Pancreas (tissue), 10 donors: ENCODE results near the gene KDM6A. TPM values are rescaled to one million over a fixed set of nuclear protein-coding genes. Genes with fewer than 3 reads are reported as not detected.
A peak's percentile ranks its signal among the peaks of the same experiment; 100 is the strongest.

Experiments used
- ATAC-seq, 4 donors: fragments of 200-7000 bp; cut with Tn5 transposase; one replicate each; pipeline versions ENCODE4 v1.8.0 to v1.9.1; 2020; ENCODE audit warnings: mild to moderate bottlenecking in 4 of 4, moderate library complexity in 4 of 4
- DNase-seq, 6 donors: peaks; one replicate each; pipeline ENCODE4 v3.0.0-alpha.2; 2020
- FAIRE-seq: peaks from 2 replicates; lab custom pipeline; 2012; peaks lifted over from hg19 to GRCh38; lab: Jason Lieb, UNC
- H3K27ac ChIP-seq, 4 donors: fragments of 200-600 bp; sonication (generic); 1 replicate in 3 of 4; 2 replicates in 1 of 4; pipeline versions ENCODE4 v1.5.0 to v1.8.0; 2020
- H3K27me3 ChIP-seq, 4 donors: fragments of 200-600 bp; one replicate each; pipeline ENCODE4 v1.8.0; 2021
- H3K36me3 ChIP-seq, 3 donors: fragments of 200-600 bp; sonication (generic) in 1 of 3; one replicate each; pipeline versions ENCODE4 v1.5.0 to v1.8.0; 2020 to 2021
- H3K4me1 ChIP-seq, 3 donors: fragments of 200-600 bp; one replicate each; pipeline ENCODE4 v1.8.0; 2021
- H3K4me3 ChIP-seq, 4 donors: fragments of 200-600 bp; sonication (generic) in 2 of 4; one replicate each; pipeline versions ENCODE4 v1.5.0 to v1.8.0; 2020 to 2021
- H3K9me3 ChIP-seq, 4 donors: fragments of 200-600 bp; one replicate each; pipeline ENCODE4 v1.8.0; 2021
- CTCF ChIP-seq, 4 donors: fragments of 200-600 bp; sonication (generic) in 3 of 4; IDR thresholded peaks; one replicate each; pipeline versions ENCODE4 v1.5.0 to v1.8.0; 2021; ENCODE audit warnings: antibody characterized with exemption in 4 of 4
- WGBS, 2 donors: extraction: QIAGEN DNeasy Blood & Tissue Kit; methylation state at CpG; one replicate each; pipeline ENCODE4 v1.1.7; 2013; 5-methylcytosine and 5-hydroxymethylcytosine counted together
- intact Hi-C, 3 donors: fragments of 100-400 bp; cut with DNase I; formaldehyde crosslinking; loops; one replicate each; pipeline versions ENCODE4 v1.11.1 to v1.14.2; 2022
- polyA plus RNA-seq, 2 donors: library from polyadenylated mRNA; stranded (reverse); fragments of 200-250 nt; gene quantifications; one replicate each; pipeline ENCODE4 v1.2.3, GENCODE V29; 2013
- total RNA-seq, 6 donors: library from RNA; stranded (reverse); fragmentation: NEBNext Ultra II Directional in 4 of 6; extraction: Animal tissue kit (Norgen Biotek cat#: 25700) in 4 of 6; gene quantifications; one replicate each; pipeline versions ENCODE4 v1.2.1 to v1.2.4, GENCODE V29; 2021 to 2023
- donor health status: healthy with polysubstance abuse.
- donor health status: DM: no; HTN: no; CAD: no; lungs with moderate emphysema.
- donor health status: DM: no; HTN: no; CAD: no.
- donor health status: control.
- donor health status: control.
- donor health status: Bipolar disorder and iron deficiency.
- donor health status: DM: yes; HTN: yes; CAD: no.
- donor health status: DM: no; HTN: no; CAD: no.
- donor health status: DM: no; HTN: no; CAD: no.
- donor health status: DM: yes; HTN: yes; CAD: no.

Gene KDM6A
- total and polyA plus RNA-seq, 8 donors = 5.5 to 27.5 (median 16.3) TPM

DNA sequence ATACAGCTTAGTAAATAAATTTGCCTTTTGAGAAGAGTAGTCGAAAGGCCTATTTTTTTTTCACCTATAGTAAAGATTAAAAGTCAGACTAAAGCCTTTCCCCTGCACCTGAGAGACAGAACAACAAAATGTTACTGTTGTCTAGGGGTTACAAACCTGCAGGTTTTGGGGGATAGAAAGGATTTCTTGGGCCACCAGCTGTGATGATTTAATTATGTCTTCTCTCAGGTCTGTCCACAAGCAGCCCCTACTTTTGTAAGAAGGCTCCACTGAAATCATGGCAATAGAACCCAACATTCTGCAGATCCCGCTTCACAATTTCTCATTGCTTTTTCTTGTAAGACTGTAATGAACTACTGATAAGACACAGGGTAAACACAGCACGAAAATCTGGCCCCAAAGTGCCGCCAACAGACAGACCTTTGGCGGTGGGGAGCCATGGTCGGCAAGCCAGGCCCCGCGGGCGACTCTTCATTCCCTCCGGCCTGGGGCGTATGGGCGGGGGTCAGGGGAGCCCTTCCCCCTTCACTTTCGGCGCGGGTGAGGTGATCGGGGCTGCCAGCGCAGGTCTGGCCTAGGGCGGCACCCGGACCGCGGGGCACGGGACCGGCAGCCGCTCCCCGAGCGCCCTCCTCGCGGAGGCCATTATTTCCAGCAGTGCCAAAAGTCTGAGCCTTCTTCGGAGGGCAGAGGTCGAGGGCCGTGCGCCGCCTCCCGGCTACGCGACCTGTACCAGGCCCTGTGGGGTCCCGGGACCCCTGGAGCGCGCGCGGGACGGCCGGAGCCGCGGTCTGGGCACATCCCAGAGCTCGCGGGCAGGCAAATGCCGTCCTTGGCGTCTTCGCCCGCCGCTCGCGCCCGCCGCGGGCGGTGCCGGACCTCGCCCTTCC lies 812 bp upstream of the KDM6A start:
- intact Hi-C loops = no loop called here

DNA sequence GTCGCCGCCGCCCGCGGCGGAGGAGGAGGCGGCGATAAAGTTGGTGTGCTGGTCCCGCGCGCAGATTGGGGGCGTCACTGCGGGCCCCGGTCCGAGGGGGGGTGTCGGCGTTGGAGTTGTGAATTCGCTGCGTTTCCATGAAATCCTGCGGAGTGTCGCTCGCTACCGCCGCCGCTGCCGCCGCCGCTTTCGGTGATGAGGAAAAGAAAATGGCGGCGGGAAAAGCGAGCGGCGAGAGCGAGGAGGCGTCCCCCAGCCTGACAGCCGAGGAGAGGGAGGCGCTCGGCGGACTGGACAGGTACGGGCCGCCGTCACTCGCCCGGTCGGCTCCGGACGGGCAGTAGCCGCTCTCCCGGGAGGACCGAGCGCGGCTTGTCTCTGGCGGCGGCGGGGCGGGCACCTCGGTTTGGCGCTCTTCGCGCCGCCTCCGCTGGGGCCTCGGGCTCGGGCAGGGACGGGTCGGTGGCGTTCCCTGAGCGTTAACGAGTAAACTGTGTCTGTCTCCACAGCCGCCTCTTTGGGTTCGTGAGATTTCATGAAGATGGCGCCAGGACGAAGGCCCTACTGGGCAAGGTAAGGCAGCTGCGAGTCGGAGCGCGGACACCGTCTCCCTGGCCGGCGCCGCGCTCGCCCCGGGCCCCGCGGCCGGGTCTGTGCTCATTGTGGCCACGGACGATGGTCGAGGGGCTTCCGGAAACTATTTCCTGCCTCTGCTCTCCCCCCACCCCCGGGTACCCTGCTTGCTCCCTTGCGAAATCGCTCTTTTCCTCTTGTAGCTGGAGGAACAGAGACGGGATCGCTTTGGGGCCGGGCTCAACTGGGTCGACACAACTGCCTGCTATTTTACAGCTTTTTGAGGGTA lies 658 bp downstream of the KDM6A start:
- intact Hi-C loops = no loop called here
- Histone ChIP-seq H3K27ac (peak overlapping the region; percentile 96 to 99 (median 98)), H3K36me3 (no peaks in the 10 kb centered on the region), H3K4me1 (peaks cover 0 to 27% (median 11%) of the 10 kb centered on the region in 3 donors), H3K4me3 (peak overlapping the region; percentile 82 to 96 (median 92)), H3K27me3 (no peaks in the 10 kb centered on the region), H3K9me3 (no peaks in the 10 kb centered on the region)
- no peak for FAIRE-seq
- peak; percentile 36 to 85 (median 74) for DNase-seq
- no peak for TF ChIP-seq CTCF (IDR thresholded peaks at IDR 0.05)
- peak; percentile 21 to 52 (median 39) for ATAC-seq
- WGBS, 2 donors = 0 to 1% methylated on average over 71 to 99 of the region's 99 CpGs

More for the DNA sequence above, 812 bp upstream of the KDM6A start:
- TF ChIP-seq CTCF (IDR thresholded peaks at IDR 0.05) = no peak
- no peaks in the 10 kb centered on the region for H3K9me3 ChIP-seq
- ATAC-seq (peak; percentile 25 to 52 (median 36)), FAIRE-seq (no peak), DNase-seq (peak in 4 of 6 donors; percentile 28 to 86 (median 67))
- peaks cover 0 to 21% (median 5%) of the 10 kb centered on the region in 3 donors for H3K4me1 ChIP-seq
- no peaks in the 10 kb centered on the region for H3K27me3 ChIP-seq
- peak overlapping the region; percentile 96 to 99 (median 98) for H3K27ac ChIP-seq
- H3K36me3 ChIP-seq = no peaks in the 10 kb centered on the region
- H3K4me3 ChIP-seq = peak overlapping the region; percentile 70 to 96 (median 92)
- 1% methylated on average over 41 to 58 of the region's 60 CpGs for WGBS, 2 donors

- H3K36me3 ChIP-seq = no peaks in the 10 kb centered on the region
- WGBS, 2 donors = 0% methylated on average over 14 of the region's 14 CpGs
- H3K27me3 ChIP-seq = no peaks in the 10 kb centered on the region
- peak; percentile 15 to 29 (median 20) for ATAC-seq
- H3K4me1 ChIP-seq = peaks cover 0 to 27% (median 17%) of the 10 kb centered on the region in 3 donors
- FAIRE-seq = peak; percentile 59
- TF ChIP-seq CTCF (IDR thresholded peaks at IDR 0.05) = no peak
- no peaks in the 10 kb centered on the region for H3K9me3 ChIP-seq
- DNase-seq = peak in 3 of 6 donors; percentile 9 to 58 (median 34)
- H3K27ac ChIP-seq = peak overlapping the region; percentile 96 to 99 (median 98)
- intact Hi-C loops = no loop called here
- peak overlapping the region; percentile 82 to 96 (median 92) for H3K4me3 ChIP-seq
Observed at GRCh38 chrX:44874420-44875184, 1.6 kb downstream of the KDM6A start.

- Histone ChIP-seq H3K36me3 (no peaks in the 10 kb centered on the region), H3K27me3 (no peaks in the 10 kb centered on the region), H3K27ac (peak overlapping the region in 3 of 4 donors; percentile 97 to 99 (median 99)), H3K4me3 (peak overlapping the region; percentile 82 to 96 (median 92)), H3K9me3 (no peaks in the 10 kb centered on the region), H3K4me1 (peaks cover 0 to 27% (median 17%) of the 10 kb centered on the region in 3 donors)
- FAIRE-seq (no peak), DNase-seq (no peak), ATAC-seq (no peak)
- intact Hi-C loops = no loop called here
- no peak for TF ChIP-seq CTCF (IDR thresholded peaks at IDR 0.05)
- WGBS, 2 donors = 3 to 14% methylated on average over 5 of the region's 5 CpGs
Observed at GRCh38 chrX:44875185-44875489, 2.1 kb downstream of the KDM6A start.
